CD14-positive monocyte (primary cell): ENCODE results near the gene RNF213. TPM values are rescaled to one million over a fixed set of nuclear protein-coding genes. Genes with fewer than 3 reads are reported as not detected.
A peak's percentile ranks its signal among the peaks of the same experiment; 100 is the strongest.

Experiments used
- DNase-seq, 3 donors: peaks; one replicate each; pipeline ENCODE4 v3.0.0-alpha.2; 2011 to 2022
- H2AFZ ChIP-seq: 2 replicates; pipeline ENCODE4 v1.6.0; 2012; ENCODE audit warnings: mild to moderate bottlenecking, low read depth, low read length, inconsistent platforms; ENCODE audit not compliant: insufficient read depth, poor library complexity, severe bottlenecking
- H3K27ac ChIP-seq, 2 donors: 1 replicate in 1 of 2; 2 replicates in 1 of 2; pipeline ENCODE4 v1.5.1; 2012 to 2013; ENCODE audit warnings: low read length in 2 of 2, control low read depth in 1 of 2, inconsistent platforms in 1 of 2, low read depth in 1 of 2, mild to moderate bottlenecking in 1 of 2
- H3K27me3 ChIP-seq, 2 donors: one replicate each; pipeline versions ENCODE4 v1.6.0 to v1.6.1; 2011 to 2013; ENCODE audit warnings: low read length in 2 of 2; ENCODE audit not compliant: control insufficient read depth in 2 of 2, insufficient read depth in 2 of 2
- H3K36me3 ChIP-seq, 2 donors: replicated peaks in 1 of 2; 1 replicate in 1 of 2; 2 replicates in 1 of 2; pipeline versions ENCODE4 v1.5.1 to v1.6.1; 2012 to 2013; ENCODE audit warnings: low read length in 2 of 2, control low read depth in 1 of 2, inconsistent platforms in 1 of 2, mild to moderate bottlenecking in 1 of 2; ENCODE audit not compliant: insufficient read depth in 2 of 2, control insufficient read depth in 1 of 2
- H3K4me1 ChIP-seq, 2 donors: 1 replicate in 1 of 2; 2 replicates in 1 of 2; pipeline versions ENCODE4 v1.5.1 to v1.6.1; 2012 to 2013; ENCODE audit warnings: low read length in 2 of 2, control low read depth in 1 of 2, inconsistent platforms in 1 of 2, mild to moderate bottlenecking in 1 of 2, moderate library complexity in 1 of 2; ENCODE audit not compliant: insufficient read depth in 2 of 2, control insufficient read depth in 1 of 2
- H3K4me2 ChIP-seq: replicated peaks from 2 replicates; pipeline ENCODE3; 2012; ENCODE audit warnings: low read length, moderate library complexity, mild to moderate bottlenecking; ENCODE audit not compliant: poor library complexity, severe bottlenecking; ENCODE audit errors: extremely low read depth
- H3K4me3 ChIP-seq, 3 experiments: fragments of 200-600 bp in 1 of 3; sonication (generic) in 1 of 3; replicated peaks in 1 of 3; 1 replicate in 2 of 3; 2 replicates in 1 of 3; pipeline ENCODE4 v1.5.1; 2011 to 2013; ENCODE audit warnings: low read length in 3 of 3, mild to moderate bottlenecking in 3 of 3, control low read depth in 2 of 3, low read depth in 2 of 3, inconsistent platforms in 1 of 3, moderate library complexity in 1 of 3
- H3K79me2 ChIP-seq: 2 replicates; pipeline ENCODE4 v1.6.0; 2012; ENCODE audit warnings: mild to moderate bottlenecking, control low read depth, inconsistent platforms, low read length, moderate library complexity; ENCODE audit not compliant: insufficient read depth
- H3K9ac ChIP-seq: 2 replicates; pipeline ENCODE4 v1.6.0; 2017; ENCODE audit warnings: low read length, mild to moderate bottlenecking; ENCODE audit not compliant: insufficient read depth, poor library complexity, severe bottlenecking
- H3K9me3 ChIP-seq, 2 donors: replicated peaks in 1 of 2; 1 replicate in 1 of 2; 2 replicates in 1 of 2; pipeline versions ENCODE4 v1.5.1 to v1.6.1; 2012 to 2013; ENCODE audit warnings: low read length in 2 of 2, control low read depth in 1 of 2; ENCODE audit not compliant: control insufficient read depth in 1 of 2, insufficient read depth in 1 of 2
- H4K20me1 ChIP-seq: 2 replicates; pipeline ENCODE4 v1.6.0; 2012; ENCODE audit warnings: mild to moderate bottlenecking, low read length, control low read depth, moderate library complexity; ENCODE audit not compliant: insufficient read depth
- H3K27ac Mint-ChIP-seq, 7 donors: one replicate each; pipeline ENCODE4 v1.8.0; 2020; ENCODE audit warnings: mild to moderate bottlenecking in 7 of 7, mixed read lengths in 7 of 7, moderate library complexity in 6 of 7, inconsistent platforms in 2 of 7
- H3K27me3 Mint-ChIP-seq, 3 donors: one replicate each; pipeline ENCODE4 v1.8.0; 2021 to 2022; ENCODE audit warnings: low read depth in 3 of 3, mild to moderate bottlenecking in 3 of 3, mixed read lengths in 3 of 3, moderate library complexity in 3 of 3, inconsistent platforms in 1 of 3
- H3K36me3 Mint-ChIP-seq, 2 donors: one replicate each; pipeline ENCODE4 v1.8.0; 2020; ENCODE audit warnings: mixed read lengths in 2 of 2, inconsistent platforms in 1 of 2, mild to moderate bottlenecking in 1 of 2
- H3K4me1 Mint-ChIP-seq: one replicate; pipeline ENCODE4 v1.8.0; 2020; ENCODE audit warnings: mild to moderate bottlenecking, mixed read lengths
- H3K4me3 Mint-ChIP-seq, 2 donors: one replicate each; pipeline ENCODE4 v1.8.0; 2020; ENCODE audit warnings: mild to moderate bottlenecking in 2 of 2, mixed read lengths in 2 of 2, moderate library complexity in 1 of 2
- H3K9me3 Mint-ChIP-seq, 7 donors: one replicate each; pipeline ENCODE4 v1.8.0; 2020 to 2022; ENCODE audit warnings: mixed read lengths in 7 of 7, mild to moderate bottlenecking in 6 of 7, moderate library complexity in 6 of 7, inconsistent platforms in 2 of 7
- WGBS: methylation state at CpG from one replicate; pipeline ENCODE4 v1.1.5; 2013; ENCODE audit warnings: missing lambda C conversion rate; ENCODE audit not compliant: insufficient coverage; 5-methylcytosine and 5-hydroxymethylcytosine counted together
- intact Hi-C, 2 donors: fragments of 100-400 bp; cut with micrococcal nuclease; formaldehyde crosslinking; loops; one replicate each; pipeline versions ENCODE4 v1.15.0 to v1.15.1; 2023
- polyA plus RNA-seq, 3 donors: library from polyadenylated mRNA; depleted of rRNA in 1 of 3; unstranded in 2 of 3; stranded (reverse) in 1 of 3; fragments of 300-500 nt in 2 of 3; fragments of >200 nt in 1 of 3; fragmentation: Illumina TruSeq in 2 of 3; gene quantifications; 1 replicate in 2 of 3; 2 replicates in 1 of 3; pipeline ENCODE4 v1.2.3, GENCODE V29; 2012 to 2021
- TF ChIP-seq, protein P1 (sequence below): fragments of 200-600 bp; IDR thresholded peaks from one replicate; pipeline ENCODE4 v1.8.0; 2022; ENCODE audit warnings: antibody characterized with exemption, mild to moderate bottlenecking

The RNF213 gene
- polyA plus RNA-seq, 3 donors, result 10.3 to 196 (median 18.1) TPM

DNA sequence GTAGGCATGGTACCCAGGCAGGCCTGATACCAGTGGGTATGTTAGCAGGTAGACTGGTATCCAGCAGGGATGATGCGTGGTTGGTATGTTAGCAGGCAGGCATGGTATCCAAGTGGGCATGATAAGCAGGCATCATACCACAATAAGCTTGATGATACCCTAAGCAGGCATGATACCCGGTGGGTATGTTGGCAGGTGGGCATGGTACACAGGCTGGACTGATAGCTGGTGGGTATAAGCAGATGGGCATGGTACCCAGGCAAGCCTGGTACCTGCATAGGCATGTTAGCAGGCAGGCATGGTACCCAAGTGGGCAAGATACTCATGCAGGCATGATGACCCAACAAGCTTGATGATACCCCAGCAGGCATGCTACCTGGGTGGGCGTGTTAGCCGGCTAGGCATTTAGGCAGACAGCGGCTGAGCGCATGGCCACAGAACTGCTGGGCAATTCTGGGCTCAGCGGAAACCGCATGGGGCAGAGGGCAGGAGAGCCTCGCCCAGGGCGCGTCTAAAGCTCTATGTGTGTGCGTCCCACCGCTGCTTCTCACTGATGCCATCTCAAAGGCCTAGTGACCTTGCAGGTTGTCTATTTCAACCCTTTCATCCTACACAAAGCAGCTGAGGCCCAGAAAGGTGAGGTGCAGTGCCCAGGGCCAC lies 42.8 kb upstream of the RNF213 start:
- Mint-ChIP-seq H3K36me3 (peaks cover 52 to 64% of the 10 kb centered on the region in 2 donors), H3K4me3 (peak overlapping the region in 1 of 2 donors; percentile 93), H3K27ac (peak overlapping the region in 1 of 7 donors; percentile 75), H3K4me1 (peaks cover 48% of the 10 kb centered on the region), H3K9me3 (peaks cover 0 to 11% (median 2%) of the 10 kb centered on the region in 7 donors), H3K27me3 (peaks cover 27 to 51% (median 42%) of the 10 kb centered on the region in 3 donors)
- intact Hi-C loops, result loop anchor here in 1 of 2 donors (5.0 kb wide), 1 partner anchor 34 kb away; no protein-coding TSS in a partner anchor
- WGBS, result 98% methylated on average over 11 of the region's 13 CpGs
- TF ChIP-seq, protein P1, sequence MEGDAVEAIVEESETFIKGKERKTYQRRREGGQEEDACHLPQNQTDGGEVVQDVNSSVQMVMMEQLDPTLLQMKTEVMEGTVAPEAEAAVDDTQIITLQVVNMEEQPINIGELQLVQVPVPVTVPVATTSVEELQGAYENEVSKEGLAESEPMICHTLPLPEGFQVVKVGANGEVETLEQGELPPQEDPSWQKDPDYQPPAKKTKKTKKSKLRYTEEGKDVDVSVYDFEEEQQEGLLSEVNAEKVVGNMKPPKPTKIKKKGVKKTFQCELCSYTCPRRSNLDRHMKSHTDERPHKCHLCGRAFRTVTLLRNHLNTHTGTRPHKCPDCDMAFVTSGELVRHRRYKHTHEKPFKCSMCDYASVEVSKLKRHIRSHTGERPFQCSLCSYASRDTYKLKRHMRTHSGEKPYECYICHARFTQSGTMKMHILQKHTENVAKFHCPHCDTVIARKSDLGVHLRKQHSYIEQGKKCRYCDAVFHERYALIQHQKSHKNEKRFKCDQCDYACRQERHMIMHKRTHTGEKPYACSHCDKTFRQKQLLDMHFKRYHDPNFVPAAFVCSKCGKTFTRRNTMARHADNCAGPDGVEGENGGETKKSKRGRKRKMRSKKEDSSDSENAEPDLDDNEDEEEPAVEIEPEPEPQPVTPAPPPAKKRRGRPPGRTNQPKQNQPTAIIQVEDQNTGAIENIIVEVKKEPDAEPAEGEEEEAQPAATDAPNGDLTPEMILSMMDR, result no peak
- Histone ChIP-seq H3K36me3 (peaks cover 42 to 49% of the 10 kb centered on the region in 2 donors), H3K9me3 (no peaks in the 10 kb centered on the region), H3K27ac (no peak overlapping the region), H2AFZ (no peak overlapping the region), H3K9ac (no peak overlapping the region), H3K4me3 (peak overlapping the region in 1 of 3 experiments; percentile 95), H3K4me1 (peaks cover 42 to 58% of the 10 kb centered on the region in 2 donors), H3K4me2 (peak overlapping the region; percentile 92), H3K27me3 (peaks cover 3 to 18% of the 10 kb centered on the region in 2 donors), H3K79me2 (peaks cover 32% of the 10 kb centered on the region), H4K20me1 (peaks cover 59% of the 10 kb centered on the region)
- no peak for DNase-seq

DNA sequence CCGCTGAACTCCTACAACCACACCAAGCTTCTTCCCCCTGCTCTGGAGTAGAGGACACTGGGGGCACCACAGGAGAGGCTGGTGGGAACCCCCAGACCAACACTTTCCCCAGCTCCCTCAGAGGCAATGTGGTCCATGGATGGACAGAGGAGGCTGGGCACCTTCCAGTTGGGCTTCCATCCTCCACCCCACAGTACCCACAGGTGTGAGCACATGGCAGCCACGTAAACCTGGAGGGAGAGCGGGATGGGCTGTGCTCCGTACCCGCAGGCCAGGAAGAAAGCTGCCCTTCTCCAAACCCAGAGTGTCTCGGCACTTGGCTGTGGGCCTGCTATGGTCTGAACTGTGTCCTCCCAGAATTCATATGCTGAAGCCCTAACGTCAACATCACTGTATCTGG lies 42.3 kb upstream of the RNF213 start:
- Histone ChIP-seq H3K9me3 (no peaks in the 10 kb centered on the region), H4K20me1 (peaks cover 55% of the 10 kb centered on the region), H3K36me3 (peaks cover 42 to 49% of the 10 kb centered on the region in 2 donors), H3K4me1 (peaks cover 37 to 52% of the 10 kb centered on the region in 2 donors), H3K4me2 (peak overlapping the region; percentile 92), H3K4me3 (peak overlapping the region in 1 of 3 experiments; percentile 95), H3K27me3 (peaks cover 3 to 22% of the 10 kb centered on the region in 2 donors), H3K79me2 (peaks cover 32% of the 10 kb centered on the region), H3K27ac (peak overlapping the region in 1 of 2 donors; percentile 99), H3K9ac (peak overlapping the region; percentile 100), H2AFZ (no peak overlapping the region)
- peak overlapping the region; percentile 93 to 99 (median 97) for H3K27ac Mint-ChIP-seq
- H3K4me1 Mint-ChIP-seq, result peaks cover 43% of the 10 kb centered on the region
- peaks cover 57 to 64% of the 10 kb centered on the region in 2 donors for H3K36me3 Mint-ChIP-seq
- intact Hi-C loops, result loop anchor here in 1 of 2 donors (5.0 kb wide), 1 partner anchor 34 kb away; no protein-coding TSS in a partner anchor
- DNase-seq, result no peak
- H3K9me3 Mint-ChIP-seq, result peaks cover 0 to 11% (median 2%) of the 10 kb centered on the region in 7 donors
- WGBS, result 78% methylated on average over 6 of the region's 7 CpGs
- peaks cover 31 to 57% (median 41%) of the 10 kb centered on the region in 3 donors for H3K27me3 Mint-ChIP-seq
- peak overlapping the region; percentile 91 to 93 for H3K4me3 Mint-ChIP-seq
- TF ChIP-seq, protein P1, result no peak
